ENCODE results near the gene UGGT2. TPM values are rescaled to one million over a fixed set of nuclear protein-coding genes. Genes with fewer than 3 reads are reported as not detected.

Gene UGGT2
- total RNA-seq, 1 experiment from 2014 or later, result 34.5 TPM

- Histone ChIP-seq H3K23me2 (ENCODE audit: insufficient read length, low read depth, low read length, poor library complexity, severe bottlenecking) (no peaks in the 10 kb centered on the region), H3K4ac (ENCODE audit: low read depth, low read length) (no peak overlapping the region), H4K8ac (replicated peaks; ENCODE audit: insufficient read length, low read depth, low read length) (no peak overlapping the region), H2BK15ac (ENCODE audit: low read depth, low read length) (no peak overlapping the region), H3K79me2 (ENCODE audit: insufficient read depth, low read length) (no peaks in the 10 kb centered on the region), H3K14ac (ENCODE audit: insufficient read depth, low read length) (no peak overlapping the region), H3K56ac (ENCODE audit: insufficient read length, low read depth, low read length) (no peak overlapping the region), H2AFZ (ENCODE audit: low read length) (no peak overlapping the region), H4K20me1 (ENCODE audit: control insufficient read depth, insufficient read depth, insufficient read length) (no peaks in the 10 kb centered on the region), H3K4me2 (ENCODE audit: insufficient read depth, insufficient read length, low read length) (no peak overlapping the region), H3K9ac (ENCODE audit: extremely low read depth, insufficient read length, low read length) (no peak overlapping the region), H2BK20ac (ENCODE audit: low read depth, low read length, poor library complexity, severe bottlenecking) (no peak overlapping the region), H3K4me1 (ENCODE audit: insufficient read depth, low read length) (no peaks in the 10 kb centered on the region), H3K23ac (ENCODE audit: insufficient read length, low read depth, low read length) (no peak overlapping the region), H3K27me3 (ENCODE audit: insufficient read depth, low read length) (no peaks in the 10 kb centered on the region), H2AK5ac (ENCODE audit: insufficient read length, low read length) (no peak overlapping the region), H3T11ph (ENCODE audit: low read length) (no peak overlapping the region), H3K18ac (ENCODE audit: insufficient read length, low read depth, low read length) (no peak overlapping the region), H4K5ac (ENCODE audit: insufficient read length, low read depth, low read length) (no peak overlapping the region), H2BK120ac (ENCODE audit: low read depth, low read length, poor library complexity, severe bottlenecking) (no peak overlapping the region), H2BK12ac (ENCODE audit: insufficient read length, low read depth, low read length) (no peak overlapping the region), H2BK5ac (ENCODE audit: insufficient read length, low read length) (no peak overlapping the region), H3K27ac (ENCODE audit: insufficient read length, low read depth, low read length) (no peak overlapping the region), H3K79me1 (ENCODE audit: insufficient read depth, low read depth, low read length, poor library complexity, severe bottlenecking) (no peaks in the 10 kb centered on the region), H3K9me3 (ENCODE audit: control insufficient read depth, low read depth, low read length) (no peaks in the 10 kb centered on the region), H4K91ac (ENCODE audit: insufficient read length, low read depth, low read length) (no peak overlapping the region)
- Mint-ChIP-seq H3K27me3 (ENCODE audit: low read depth) (no peaks in the 10 kb centered on the region; the same call in none of the 2 replicates), H3K27ac (no peak overlapping the region), H3K36me3 (ENCODE audit: insufficient read depth in 1 of 3, low read depth in 3 of 3) (no peaks in the 10 kb centered on the region), H3K4me1 (peaks cover 3 to 6% of the 10 kb centered on the region in 2 experiments), H3K9me3 (no peaks in the 10 kb centered on the region), H3K4me3 (no peak overlapping the region)
- WGBS (ENCODE audit: extremely low coverage, insufficient read length, low lambda C conversion rate), result no CpG with 5 or more reads among the region's 2 CpGs
- no peak for DNase-seq
- TF ChIP-seq CTCF (conservative IDR thresholded peaks at IDR 0.05), result no peak
These were observed 15.5 kb upstream of the UGGT2 start for GRCh38 chr13:96068729-96069128.
